Suprapubic skin (tissue), 4 donors: ENCODE data around the gene MYLK4. TPM values are rescaled to one million over a fixed set of nuclear protein-coding genes. Genes with fewer than 3 reads are reported as not detected.
A peak's percentile ranks its signal among the peaks of the same experiment; 100 is the strongest.

Source experiments
- DNase-seq, 2 donors: peaks; one replicate each; pipeline ENCODE4 v3.0.0-alpha.2; 2019; ENCODE audit warnings: low spot score in 2 of 2
- H3K27ac ChIP-seq: fragments of 200-600 bp; sonication (generic); one replicate; pipeline ENCODE4 v1.5.1; 2019
- H3K27me3 ChIP-seq: fragments of 200-600 bp; sonication (generic); one replicate; pipeline ENCODE4 v1.5.1; 2019
- H3K36me3 ChIP-seq: fragments of 200-600 bp; sonication (generic); one replicate; pipeline ENCODE4 v1.5.1; 2019
- H3K4me1 ChIP-seq: fragments of 200-600 bp; sonication (generic); one replicate; pipeline ENCODE4 v1.5.1; 2019
- H3K4me3 ChIP-seq: fragments of 200-600 bp; sonication (generic); one replicate; pipeline ENCODE4 v1.5.1; 2019; ENCODE audit warnings: mild to moderate bottlenecking
- H3K9me3 ChIP-seq: fragments of 200-600 bp; sonication (generic); one replicate; pipeline ENCODE4 v1.5.1; 2019
- CTCF ChIP-seq, 2 donors: fragments of 200-600 bp in 1 of 2; fragments of 450-650 bp in 1 of 2; sonication (generic) in 1 of 2; IDR thresholded peaks; one replicate each; pipeline ENCODE4 v1.5.1; 2016 to 2019; ENCODE audit warnings: antibody characterized with exemption in 2 of 2, mild to moderate bottlenecking in 1 of 2, moderate library complexity in 1 of 2
- EP300 ChIP-seq: sonication (generic); formaldehyde crosslinking; IDR thresholded peaks from one replicate; pipeline ENCODE4 v1.6.1; 2017; ENCODE audit warnings: antibody characterized with exemption
- POLR2A ChIP-seq, 2 donors: fragments of 450-650 bp; IDR thresholded peaks; one replicate each; pipeline ENCODE4 v1.6.1; 2017; ENCODE audit warnings: antibody characterized with exemption in 2 of 2, mild to moderate bottlenecking in 2 of 2, moderate library complexity in 2 of 2
- POLR2AphosphoS5 ChIP-seq, 3 donors: sonication (generic); formaldehyde crosslinking; IDR thresholded peaks; one replicate each; pipeline ENCODE4 v1.6.1; 2017; ENCODE audit warnings: antibody characterized with exemption in 3 of 3
- WGBS: methylation state at CpG from one replicate; pipeline ENCODE4 v1.1.5; 2018; 5-methylcytosine and 5-hydroxymethylcytosine counted together
- total RNA-seq, 4 donors: library from RNA; depleted of rRNA; stranded (reverse); fragments of >200 nt; gene quantifications; one replicate each; pipeline ENCODE4 v1.1.0, GENCODE V29; 2016

MYLK4 gene
- total RNA-seq, 4 donors from 2014 or later, result 1.8 to 6.6 (median 3.5) TPM

- H3K27me3 ChIP-seq, result no peaks in the 10 kb centered on the region
- H3K36me3 ChIP-seq, result peaks cover 34% of the 10 kb centered on the region
- peaks cover 45% of the 10 kb centered on the region for H3K4me1 ChIP-seq
- H3K27ac ChIP-seq, result no peak overlapping the region
- H3K4me3 ChIP-seq, result no peak overlapping the region
- DNase-seq, result no peak
- 54% methylated on average over 13 of the region's 13 CpGs for WGBS
- no peaks in the 10 kb centered on the region for H3K9me3 ChIP-seq
- no peak for TF ChIP-seq POLR2A (IDR thresholded peaks at IDR 0.05)
Observed at GRCh38 chr6:2770171-2770570, 19.4 kb upstream of the MYLK4 start.

GRCh38 chr6:2768696-2769095, 18.0 kb upstream of the MYLK4 start:
- 59% methylated on average over 6 of the region's 6 CpGs for WGBS
- H3K9me3 ChIP-seq, result no peaks in the 10 kb centered on the region
- H3K4me3 ChIP-seq, result no peak overlapping the region
- TF ChIP-seq EP300, result no peak
- TF ChIP-seq POLR2AphosphoS5 (IDR thresholded peaks at IDR 0.05), result no peak
- no peak for TF ChIP-seq CTCF (IDR thresholded peaks at IDR 0.05)
- no peak for TF ChIP-seq POLR2A (IDR thresholded peaks at IDR 0.05)
- peaks cover 23% of the 10 kb centered on the region for H3K36me3 ChIP-seq
- no peaks in the 10 kb centered on the region for H3K27me3 ChIP-seq
- DNase-seq, result no peak
- peaks cover 53% of the 10 kb centered on the region for H3K4me1 ChIP-seq
- H3K27ac ChIP-seq, result no peak overlapping the region

- peak overlapping the region; percentile 98 for H3K4me3 ChIP-seq
- H3K4me1 ChIP-seq, result peaks cover 53% of the 10 kb centered on the region
- peaks cover 16% of the 10 kb centered on the region for H3K36me3 ChIP-seq
- WGBS, result 35% methylated on average over 9 of the region's 9 CpGs
- H3K9me3 ChIP-seq, result no peaks in the 10 kb centered on the region
- DNase-seq, result no peak
- H3K27ac ChIP-seq, result no peak overlapping the region
- H3K27me3 ChIP-seq, result no peaks in the 10 kb centered on the region
- TF ChIP-seq POLR2AphosphoS5 (IDR thresholded peaks at IDR 0.05) (no peak), EP300 (no peak), POLR2A (IDR thresholded peaks at IDR 0.05) (no peak), CTCF (IDR thresholded peaks at IDR 0.05) (no peak)
Observed at GRCh38 chr6:2767657-2768524, 17.2 kb upstream of the MYLK4 start.

GRCh38 chr6:2766767-2767656, 16.3 kb upstream of the MYLK4 start:
- Histone ChIP-seq H3K27ac (peak overlapping the region; percentile 97), H3K9me3 (no peaks in the 10 kb centered on the region), H3K4me1 (peaks cover 53% of the 10 kb centered on the region), H3K36me3 (peaks cover 11% of the 10 kb centered on the region), H3K27me3 (no peaks in the 10 kb centered on the region), H3K4me3 (peak overlapping the region; percentile 98)
- TF ChIP-seq CTCF (IDR thresholded peaks at IDR 0.05) (no peak), EP300 (no peak), POLR2A (IDR thresholded peaks at IDR 0.05) (no peak), POLR2AphosphoS5 (IDR thresholded peaks at IDR 0.05) (no peak)
- no peak for DNase-seq
- WGBS, result 4% methylated on average over 13 of the region's 13 CpGs

GRCh38 chr6:2765896-2766766, 15.4 kb upstream of the MYLK4 start:
- 0% methylated on average over 4 of the region's 91 CpGs for WGBS
- peak; percentile 77 to 79 for DNase-seq
- H3K9me3 ChIP-seq, result no peaks in the 10 kb centered on the region
- H3K36me3 ChIP-seq, result peaks cover 8% of the 10 kb centered on the region
- H3K27ac ChIP-seq, result peak overlapping the region; percentile 97
- peaks cover 53% of the 10 kb centered on the region for H3K4me1 ChIP-seq
- H3K27me3 ChIP-seq, result no peaks in the 10 kb centered on the region
- no peak for TF ChIP-seq POLR2AphosphoS5 (IDR thresholded peaks at IDR 0.05)
- TF ChIP-seq CTCF (IDR thresholded peaks at IDR 0.05), result no peak
- no peak for TF ChIP-seq POLR2A (IDR thresholded peaks at IDR 0.05)
- TF ChIP-seq EP300, result no peak
- peak overlapping the region; percentile 98 for H3K4me3 ChIP-seq
